Measurements from ENCODE around the gene ZNF443.

DNA sequence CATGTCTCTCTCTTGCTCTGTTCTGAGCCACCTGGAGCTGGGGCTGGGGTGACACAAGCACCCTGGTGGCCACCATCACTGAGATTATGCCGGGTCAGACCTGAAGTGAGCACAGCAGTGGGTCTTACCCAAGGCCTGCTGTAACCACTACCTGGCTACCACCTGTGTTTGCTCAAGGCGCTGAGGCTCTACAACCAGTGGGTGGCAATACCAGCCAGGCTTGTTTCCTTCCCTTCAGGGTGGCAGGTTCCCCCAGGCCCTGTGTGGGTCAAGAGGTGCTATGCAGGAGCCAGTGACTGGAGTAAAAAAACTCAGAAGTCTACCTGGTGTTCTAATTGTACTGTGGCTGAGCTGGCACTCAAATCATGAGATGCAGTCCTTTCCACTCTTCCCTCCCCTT lies 8.0 kb upstream of the ZNF443 start:
- TF ChIP-seq, protein P1, sequence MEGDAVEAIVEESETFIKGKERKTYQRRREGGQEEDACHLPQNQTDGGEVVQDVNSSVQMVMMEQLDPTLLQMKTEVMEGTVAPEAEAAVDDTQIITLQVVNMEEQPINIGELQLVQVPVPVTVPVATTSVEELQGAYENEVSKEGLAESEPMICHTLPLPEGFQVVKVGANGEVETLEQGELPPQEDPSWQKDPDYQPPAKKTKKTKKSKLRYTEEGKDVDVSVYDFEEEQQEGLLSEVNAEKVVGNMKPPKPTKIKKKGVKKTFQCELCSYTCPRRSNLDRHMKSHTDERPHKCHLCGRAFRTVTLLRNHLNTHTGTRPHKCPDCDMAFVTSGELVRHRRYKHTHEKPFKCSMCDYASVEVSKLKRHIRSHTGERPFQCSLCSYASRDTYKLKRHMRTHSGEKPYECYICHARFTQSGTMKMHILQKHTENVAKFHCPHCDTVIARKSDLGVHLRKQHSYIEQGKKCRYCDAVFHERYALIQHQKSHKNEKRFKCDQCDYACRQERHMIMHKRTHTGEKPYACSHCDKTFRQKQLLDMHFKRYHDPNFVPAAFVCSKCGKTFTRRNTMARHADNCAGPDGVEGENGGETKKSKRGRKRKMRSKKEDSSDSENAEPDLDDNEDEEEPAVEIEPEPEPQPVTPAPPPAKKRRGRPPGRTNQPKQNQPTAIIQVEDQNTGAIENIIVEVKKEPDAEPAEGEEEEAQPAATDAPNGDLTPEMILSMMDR (IDR thresholded peaks at IDR 0.05), result no peak
- no peak for TF ChIP-seq POLR2A (IDR thresholded peaks at IDR 0.05)

Measured in adrenal gland (tissue), 5 donors.